Brain microvascular endothelial cell (primary cell): ENCODE measurements around the gene TUBB3.
A peak's percentile ranks its signal among the peaks of the same experiment; 100 is the strongest.

Source experiments
- DNase-seq: peaks from one replicate; pipeline ENCODE4 v3.0.0-alpha.2; 2020
- H3K27ac ChIP-seq: fragments of 250-450 bp; sonication (Bioruptor Pico); 2 replicates; pipeline ENCODE4 v1.5.1; 2020; ENCODE audit warnings: mild to moderate bottlenecking, moderate library complexity
- H3K27me3 ChIP-seq: fragments of 250-450 bp; sonication (Bioruptor Pico); replicated peaks from 2 replicates; pipeline ENCODE4 v1.5.1; 2020; ENCODE audit warnings: mild to moderate bottlenecking
- H3K36me3 ChIP-seq: fragments of 250-450 bp; sonication (Bioruptor Pico); replicated peaks from 2 replicates; pipeline ENCODE4 v1.5.1; 2020; ENCODE audit warnings: mild to moderate bottlenecking
- H3K4me3 ChIP-seq: 2 replicates; pipeline ENCODE4 v1.5.1; 2011; ENCODE audit warnings: low read depth, mild to moderate bottlenecking, control low read depth, low read length, moderate library complexity
- CTCF ChIP-seq: IDR thresholded peaks from 2 replicates; pipeline ENCODE4 v1.5.1; 2011; ENCODE audit warnings: low read depth, mild to moderate bottlenecking, moderate library complexity, low read length, control low read depth, inconsistent platforms; ENCODE audit errors: missing control alignments
- in situ Hi-C: cut with HindIII; loops from 2 replicates; pipeline ENCODE4 v1.10.0; 2017; ENCODE audit warnings: low sequenced_read_pairs, low pct_ligation_motif_present

TUBB3 gene

GRCh38 chr16:89955001-89955685 is 32.0 kb downstream of the TUBB3 start:
- in situ Hi-C loops = no loop called here
- Histone ChIP-seq H3K27ac (no peak overlapping the region), H3K36me3 (peaks cover 18% of the 10 kb centered on the region)

GRCh38 chr16:89956505-89957215 is 33.5 kb downstream of the TUBB3 start:
- Histone ChIP-seq H3K27ac (no peak overlapping the region), H3K27me3 (no peaks in the 10 kb centered on the region), H3K4me3 (no peak overlapping the region), H3K36me3 (peaks cover 23% of the 10 kb centered on the region)
- in situ Hi-C loops = no loop called here
- no peak for TF ChIP-seq CTCF
- no peak for DNase-seq

More at GRCh38 chr16:89955001-89955685, 32.0 kb downstream of the TUBB3 start:
- DNase-seq = no peak
- no peak overlapping the region for H3K4me3 ChIP-seq
- no peaks in the 10 kb centered on the region for H3K27me3 ChIP-seq
- TF ChIP-seq CTCF = no peak

GRCh38 chr16:89957216-89957785 is 34.2 kb downstream of the TUBB3 start:
- Histone ChIP-seq H3K4me3 (no peak overlapping the region), H3K36me3 (peaks cover 24% of the 10 kb centered on the region), H3K27me3 (no peaks in the 10 kb centered on the region), H3K27ac (no peak overlapping the region)
- DNase-seq = no peak
- in situ Hi-C loops = no loop called here
- no peak for TF ChIP-seq CTCF

GRCh38 chr16:89958068-89958467 is 34.9 kb downstream of the TUBB3 start:
- DNase-seq = peak; percentile 35
- Histone ChIP-seq H3K36me3 (peaks cover 24% of the 10 kb centered on the region), H3K4me3 (no peak overlapping the region), H3K27ac (no peak overlapping the region), H3K27me3 (no peaks in the 10 kb centered on the region)
- in situ Hi-C loops = no loop called here
- TF ChIP-seq CTCF = no peak

GRCh38 chr16:89958596-89958995 is 35.5 kb downstream of the TUBB3 start:
- TF ChIP-seq CTCF = no peak
- no peak overlapping the region for H3K27ac ChIP-seq
- no peak for DNase-seq
- no peaks in the 10 kb centered on the region for H3K27me3 ChIP-seq
- peaks cover 24% of the 10 kb centered on the region for H3K36me3 ChIP-seq
- in situ Hi-C loops = no loop called here
- H3K4me3 ChIP-seq = no peak overlapping the region
